Urinary bladder (tissue), 4 donors: Measurements from ENCODE around the gene PLRG1. TPM values are rescaled to one million over a fixed set of nuclear protein-coding genes. Genes with fewer than 3 reads are reported as not detected.

ENCODE experiments used
- DNase-seq: peaks from one replicate; pipeline ENCODE4 v3.0.0-alpha.2; 2015; ENCODE audit errors: extremely low spot score
- H3K27ac ChIP-seq: one replicate; pipeline ENCODE4 v1.5.1; 2013; ENCODE audit warnings: low read depth, mild to moderate bottlenecking, moderate library complexity
- H3K36me3 ChIP-seq: one replicate; pipeline ENCODE4 v1.6.1; 2013; ENCODE audit warnings: mild to moderate bottlenecking, moderate library complexity; ENCODE audit not compliant: insufficient read depth
- H3K4me1 ChIP-seq: one replicate; pipeline ENCODE4 v1.6.1; 2013; ENCODE audit warnings: mild to moderate bottlenecking, moderate library complexity; ENCODE audit not compliant: insufficient read depth
- H3K4me3 ChIP-seq: one replicate; pipeline ENCODE4 v1.5.1; 2013; ENCODE audit warnings: low read depth, low read length
- WGBS: extraction: QIAGEN DNeasy Blood & Tissue Kit; methylation state at CpG from one replicate; pipeline ENCODE4 v1.1.7; 2013; 5-methylcytosine and 5-hydroxymethylcytosine counted together
- polyA plus RNA-seq: library from polyadenylated mRNA; stranded (reverse); fragments of 200-250 nt; gene quantifications from one replicate; pipeline ENCODE4 v1.2.3, GENCODE V29; 2013
- total RNA-seq: library from RNA; depleted of rRNA; stranded (reverse); fragments of >200 nt; gene quantifications from one replicate; pipeline ENCODE4 v1.2.3, GENCODE V29; 2014
- donor health status: healthy with polysubstance abuse.
- donor health status: healthy.

Gene PLRG1
- total and polyA plus RNA-seq, 2 donors: 43.1 to 78.4 TPM

GRCh38 chr4:154584259-154584658 lies 34.1 kb upstream of the PLRG1 start:
- H3K36me3 ChIP-seq: no peaks in the 10 kb centered on the region
- 91% methylated on average over 5 of the region's 5 CpGs for WGBS
- no peak overlapping the region for H3K4me3 ChIP-seq
- H3K4me1 ChIP-seq: no peaks in the 10 kb centered on the region
- H3K27ac ChIP-seq: no peak overlapping the region
- DNase-seq: no peak

- H3K27ac ChIP-seq: no peak overlapping the region
Observed at GRCh38 chr4:154583677-154584076, 33.5 kb upstream of the PLRG1 start.

GRCh38 chr4:154583230-154583629 lies 33.0 kb upstream of the PLRG1 start:
- no peak overlapping the region for H3K4me3 ChIP-seq
- no peak for DNase-seq
- H3K36me3 ChIP-seq: no peaks in the 10 kb centered on the region
- no peak overlapping the region for H3K27ac ChIP-seq
- WGBS: 85% methylated on average over 3 of the region's 3 CpGs
- H3K4me1 ChIP-seq: no peaks in the 10 kb centered on the region

More at GRCh38 chr4:154583677-154584076, 33.5 kb upstream of the PLRG1 start:
- H3K4me3 ChIP-seq: no peak overlapping the region
- H3K36me3 ChIP-seq: no peaks in the 10 kb centered on the region
- no peaks in the 10 kb centered on the region for H3K4me1 ChIP-seq
- DNase-seq: no peak

- Histone ChIP-seq H3K36me3 (no peaks in the 10 kb centered on the region), H3K4me3 (no peak overlapping the region), H3K4me1 (no peaks in the 10 kb centered on the region), H3K27ac (no peak overlapping the region)
- no peak for DNase-seq
- WGBS: 89% methylated on average over 2 of the region's 2 CpGs
Observed at GRCh38 chr4:154582723-154583122, 32.5 kb upstream of the PLRG1 start.

- DNase-seq: no peak
- Histone ChIP-seq H3K4me1 (no peaks in the 10 kb centered on the region), H3K27ac (no peak overlapping the region), H3K36me3 (no peaks in the 10 kb centered on the region), H3K4me3 (no peak overlapping the region)
Observed at GRCh38 chr4:154579927-154580326, 29.7 kb upstream of the PLRG1 start.

GRCh38 chr4:154578919-154579318 lies 28.7 kb upstream of the PLRG1 start:
- DNase-seq: no peak
- no peak overlapping the region for H3K4me3 ChIP-seq
- 69% methylated on average over 1 of the region's 1 CpG for whole genome bisulfite sequencing
- H3K4me1 ChIP-seq: no peaks in the 10 kb centered on the region
- H3K36me3 ChIP-seq: no peaks in the 10 kb centered on the region
- no peak overlapping the region for H3K27ac ChIP-seq

GRCh38 chr4:154577324-154577723 lies 27.1 kb upstream of the PLRG1 start:
- Histone ChIP-seq H3K36me3 (no peaks in the 10 kb centered on the region), H3K27ac (no peak overlapping the region), H3K4me3 (no peak overlapping the region), H3K4me1 (no peaks in the 10 kb centered on the region)
- 83% methylated on average over 2 of the region's 2 CpGs for WGBS
- DNase-seq: no peak

- DNase-seq: no peak
- no peak overlapping the region for H3K4me3 ChIP-seq
- H3K4me1 ChIP-seq: no peaks in the 10 kb centered on the region
- no peak overlapping the region for H3K27ac ChIP-seq
- WGBS: 55% methylated on average over 3 of the region's 3 CpGs
- no peaks in the 10 kb centered on the region for H3K36me3 ChIP-seq
Observed at GRCh38 chr4:154574311-154574710, 24.1 kb upstream of the PLRG1 start.

GRCh38 chr4:154573190-154573870 lies 23.1 kb upstream of the PLRG1 start:
- Histone ChIP-seq H3K36me3 (no peaks in the 10 kb centered on the region), H3K27ac (no peak overlapping the region), H3K4me1 (no peaks in the 10 kb centered on the region), H3K4me3 (no peak overlapping the region)
- WGBS: 85% methylated on average over 5 of the region's 5 CpGs
- no peak for DNase-seq

GRCh38 chr4:154569584-154569983 lies 19.4 kb upstream of the PLRG1 start:
- WGBS: 89% methylated on average over 5 of the region's 5 CpGs
- no peak for DNase-seq
- H3K4me1 ChIP-seq: no peaks in the 10 kb centered on the region
- H3K36me3 ChIP-seq: no peaks in the 10 kb centered on the region
- H3K27ac ChIP-seq: no peak overlapping the region
- H3K4me3 ChIP-seq: no peak overlapping the region

- no peaks in the 10 kb centered on the region for H3K36me3 ChIP-seq
- no peaks in the 10 kb centered on the region for H3K4me1 ChIP-seq
- DNase-seq: no peak
- H3K4me3 ChIP-seq: no peak overlapping the region
- 28% methylated on average over 3 of the region's 3 CpGs for WGBS
- H3K27ac ChIP-seq: no peak overlapping the region
Observed at GRCh38 chr4:154569028-154569427, 18.8 kb upstream of the PLRG1 start.

- WGBS: 76% methylated on average over 5 of the region's 5 CpGs
- Histone ChIP-seq H3K27ac (no peak overlapping the region), H3K4me3 (no peak overlapping the region), H3K36me3 (no peaks in the 10 kb centered on the region), H3K4me1 (no peaks in the 10 kb centered on the region)
- DNase-seq: no peak
Observed at GRCh38 chr4:154566639-154567204, 16.5 kb upstream of the PLRG1 start.

GRCh38 chr4:154565704-154566103 lies 15.5 kb upstream of the PLRG1 start:
- H3K36me3 ChIP-seq: no peaks in the 10 kb centered on the region
- WGBS: 91% methylated on average over 6 of the region's 6 CpGs
- no peak overlapping the region for H3K27ac ChIP-seq
- no peaks in the 10 kb centered on the region for H3K4me1 ChIP-seq
- no peak for DNase-seq
- H3K4me3 ChIP-seq: no peak overlapping the region

GRCh38 chr4:154564311-154564710 lies 14.1 kb upstream of the PLRG1 start:
- Histone ChIP-seq H3K36me3 (no peaks in the 10 kb centered on the region), H3K27ac (no peak overlapping the region), H3K4me3 (no peak overlapping the region), H3K4me1 (no peaks in the 10 kb centered on the region)
- DNase-seq: no peak
- 85% methylated on average over 1 of the region's 1 CpG for WGBS
